D721Med (cell line): ENCODE results near the gene CRYBG2.

Experiments
- DNase-seq: peaks from one replicate; pipeline ENCODE4 v3.0.0; 2011; ENCODE audit warnings: low spot score; ENCODE audit not compliant: insufficient read length
- FAIRE-seq: peaks from 2 replicates; lab custom pipeline; 2011; peaks lifted over from hg19 to GRCh38; lab: Jason Lieb, UNC
- CTCF ChIP-seq: IDR thresholded peaks from 2 replicates; pipeline ENCODE4 v1.5.1; 2012; ENCODE audit warnings: mild to moderate bottlenecking, control low read depth; ENCODE audit not compliant: insufficient read depth; ENCODE audit errors: missing control alignments

The CRYBG2 gene

GRCh38 chr1:26285366-26286063, 68.4 kb downstream of the CRYBG2 start:
- no peak for DNase-seq
- TF ChIP-seq CTCF, result peak; percentile 39
- no peak for FAIRE-seq

- DNase-seq, result peak; percentile 56
- peak; percentile 60 for TF ChIP-seq CTCF
- FAIRE-seq, result no peak
Measured at GRCh38 chr1:26284597-26285347, 69.2 kb downstream of the CRYBG2 start.

GRCh38 chr1:26283871-26284596, 69.9 kb downstream of the CRYBG2 start:
- no peak for TF ChIP-seq CTCF
- FAIRE-seq, result no peak
- DNase-seq, result no peak

- TF ChIP-seq CTCF, result no peak
- FAIRE-seq, result no peak
Measured at GRCh38 chr1:26283279-26283853, 70.6 kb downstream of the CRYBG2 start.

GRCh38 chr1:26282401-26282918, 71.5 kb downstream of the CRYBG2 start:
- FAIRE-seq (no peak), DNase-seq (no peak)
- no peak for TF ChIP-seq CTCF

More at GRCh38 chr1:26283279-26283853, 70.6 kb downstream of the CRYBG2 start:
- no peak for DNase-seq

GRCh38 chr1:26281971-26282370, 72.0 kb downstream of the CRYBG2 start:
- DNase-seq (no peak), FAIRE-seq (no peak)
- TF ChIP-seq CTCF, result no peak
